Chondrocyte (in vitro differentiated cells): Measurements from ENCODE around the gene PGC. TPM values are rescaled to one million over a fixed set of nuclear protein-coding genes. Genes with fewer than 3 reads are reported as not detected.

Experiments
- DNase-seq: peaks from one replicate; pipeline ENCODE4 v3.0.0; 2021; ENCODE audit warnings: mixed read lengths, low spot score
- H3K27ac Mint-ChIP-seq: one replicate; pipeline ENCODE4 v1.8.0; 2021; ENCODE audit warnings: mild to moderate bottlenecking, moderate library complexity, mixed read lengths; ENCODE audit not compliant: unreplicated experiment
- H3K27me3 Mint-ChIP-seq: 2 replicates; pipeline ENCODE4 v1.8.0; 2021; ENCODE audit warnings: low read depth, mixed read lengths
- H3K36me3 Mint-ChIP-seq: 2 replicates; pipeline ENCODE4 v1.8.0; 2021; ENCODE audit warnings: low read depth, mixed read lengths
- H3K4me1 Mint-ChIP-seq: 2 replicates; pipeline ENCODE4 v1.8.0; 2021; ENCODE audit warnings: low read depth, mild to moderate bottlenecking, mixed read lengths
- H3K4me3 Mint-ChIP-seq: one replicate; pipeline ENCODE4 v1.8.0; 2021; ENCODE audit warnings: mild to moderate bottlenecking, moderate library complexity, mixed read lengths; ENCODE audit not compliant: unreplicated experiment
- H3K9me3 Mint-ChIP-seq: 2 replicates; pipeline ENCODE4 v1.8.0; 2021; ENCODE audit warnings: low read depth, mixed read lengths
- long read RNA-seq: library from polyadenylated mRNA; stranded (forward); transcript quantifications from one replicate; pipeline ENCODE4 v2.0.0, GENCODE V29; 2021
- total RNA-seq: library from RNA; stranded (reverse); gene quantifications from 3 replicates; pipeline ENCODE4 v1.2.1, GENCODE V29; 2021
- TF ChIP-seq, protein P1 (sequence below): fragments of 200-600 bp; sonication (generic); IDR thresholded peaks from 2 replicates; pipeline ENCODE4 v1.5.0; 2021; ENCODE audit warnings: antibody characterized with exemption, mild to moderate bottlenecking, moderate library complexity

The PGC gene
- total RNA-seq: not detected in 3 replicates
- long read RNA-seq: 0 reads

DNA sequence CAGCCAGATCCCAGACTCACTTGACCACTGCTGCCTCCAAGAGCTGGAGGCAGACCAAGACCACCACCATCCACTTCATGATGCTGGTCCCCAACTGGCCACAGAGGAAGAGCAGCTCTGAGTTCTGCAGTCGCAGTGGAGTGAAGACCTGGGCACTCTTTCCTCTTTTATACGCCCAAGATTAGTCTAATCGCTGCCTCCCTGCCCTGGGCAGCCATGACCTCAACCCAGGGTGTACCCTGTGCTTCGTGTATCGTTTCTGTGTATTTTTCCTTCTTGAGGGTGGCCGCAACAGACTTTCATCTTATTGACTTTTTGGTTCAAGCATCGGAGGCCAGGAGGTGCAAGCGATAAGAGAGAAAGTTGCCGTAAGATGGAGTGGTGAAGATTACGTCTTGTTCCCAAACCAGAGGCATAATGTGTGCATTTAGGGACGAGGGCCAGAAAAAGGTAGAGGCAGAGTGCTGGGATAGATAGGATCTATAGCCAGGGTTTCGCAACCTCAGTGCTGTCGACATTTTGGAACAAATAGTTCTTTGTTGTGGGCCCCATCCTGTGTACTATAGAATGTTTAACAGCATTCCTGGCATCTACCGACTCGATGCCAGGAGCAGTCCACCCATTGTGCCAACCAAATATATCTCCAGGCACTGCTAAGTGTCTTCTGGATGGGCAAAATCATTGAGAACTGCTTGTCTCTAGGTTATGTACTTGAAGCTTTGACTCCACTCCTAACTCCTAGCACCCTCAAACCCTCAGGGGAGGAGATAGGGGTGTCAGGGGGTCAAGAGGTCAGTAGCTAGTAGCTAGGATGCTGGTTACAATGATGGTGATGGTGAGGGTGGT is at the start of gene PGC:
Gene PGC, minus strand, starts transcription at position 142 of the 846 bp plus-strand sequence. Its CDS starts 63 bp downstream, at position 79.
- no peaks in the 10 kb centered on the region for H3K4me1 Mint-ChIP-seq
- no peak within 1 kb of the TSS for H3K4me3 Mint-ChIP-seq
- H3K27ac Mint-ChIP-seq: no peak within 1 kb of the TSS
- TF ChIP-seq, protein P1, sequence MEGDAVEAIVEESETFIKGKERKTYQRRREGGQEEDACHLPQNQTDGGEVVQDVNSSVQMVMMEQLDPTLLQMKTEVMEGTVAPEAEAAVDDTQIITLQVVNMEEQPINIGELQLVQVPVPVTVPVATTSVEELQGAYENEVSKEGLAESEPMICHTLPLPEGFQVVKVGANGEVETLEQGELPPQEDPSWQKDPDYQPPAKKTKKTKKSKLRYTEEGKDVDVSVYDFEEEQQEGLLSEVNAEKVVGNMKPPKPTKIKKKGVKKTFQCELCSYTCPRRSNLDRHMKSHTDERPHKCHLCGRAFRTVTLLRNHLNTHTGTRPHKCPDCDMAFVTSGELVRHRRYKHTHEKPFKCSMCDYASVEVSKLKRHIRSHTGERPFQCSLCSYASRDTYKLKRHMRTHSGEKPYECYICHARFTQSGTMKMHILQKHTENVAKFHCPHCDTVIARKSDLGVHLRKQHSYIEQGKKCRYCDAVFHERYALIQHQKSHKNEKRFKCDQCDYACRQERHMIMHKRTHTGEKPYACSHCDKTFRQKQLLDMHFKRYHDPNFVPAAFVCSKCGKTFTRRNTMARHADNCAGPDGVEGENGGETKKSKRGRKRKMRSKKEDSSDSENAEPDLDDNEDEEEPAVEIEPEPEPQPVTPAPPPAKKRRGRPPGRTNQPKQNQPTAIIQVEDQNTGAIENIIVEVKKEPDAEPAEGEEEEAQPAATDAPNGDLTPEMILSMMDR: no peak
- no peak for DNase-seq
- H3K27me3 Mint-ChIP-seq: peaks cover 5% of the 10 kb centered on the region
- no peaks in the 10 kb centered on the region for H3K9me3 Mint-ChIP-seq
- no peaks in the 10 kb centered on the region for H3K36me3 Mint-ChIP-seq

GRCh38 chr6:41796474-41796873 is 49.3 kb upstream of the PGC start:
- H3K4me1 Mint-ChIP-seq: peaks cover 5% of the 10 kb centered on the region
- TF ChIP-seq, protein P1: no peak
- no peaks in the 10 kb centered on the region for H3K27me3 Mint-ChIP-seq
- H3K9me3 Mint-ChIP-seq: no peaks in the 10 kb centered on the region
- H3K4me3 Mint-ChIP-seq: no peak overlapping the region
- peaks cover 2% of the 10 kb centered on the region for H3K36me3 Mint-ChIP-seq
- H3K27ac Mint-ChIP-seq: no peak overlapping the region
- DNase-seq: no peak

- no peak for DNase-seq
- Mint-ChIP-seq H3K9me3 (no peaks in the 10 kb centered on the region), H3K36me3 (peaks cover 2% of the 10 kb centered on the region), H3K27ac (no peak overlapping the region), H3K27me3 (no peaks in the 10 kb centered on the region), H3K4me3 (no peak overlapping the region), H3K4me1 (peaks cover 15% of the 10 kb centered on the region)
- TF ChIP-seq, protein P1: no peak
Measured at GRCh38 chr6:41791984-41792383, 44.8 kb upstream of the PGC start.

- TF ChIP-seq, protein P1: no peak
- Mint-ChIP-seq H3K9me3 (no peaks in the 10 kb centered on the region), H3K4me1 (peaks cover 15% of the 10 kb centered on the region), H3K4me3 (no peak overlapping the region), H3K27ac (no peak overlapping the region), H3K27me3 (no peaks in the 10 kb centered on the region), H3K36me3 (no peaks in the 10 kb centered on the region)
- DNase-seq: no peak
Measured at GRCh38 chr6:41791305-41791704, 44.1 kb upstream of the PGC start.

GRCh38 chr6:41790045-41790444 is 42.8 kb upstream of the PGC start:
- no peak overlapping the region for H3K4me3 Mint-ChIP-seq
- TF ChIP-seq, protein P1: no peak
- H3K27me3 Mint-ChIP-seq: no peaks in the 10 kb centered on the region

More at GRCh38 chr6:41790045-41790444, 42.8 kb upstream of the PGC start:
- DNase-seq: no peak
- Mint-ChIP-seq H3K36me3 (no peaks in the 10 kb centered on the region), H3K4me1 (peaks cover 20% of the 10 kb centered on the region), H3K27ac (no peak overlapping the region), H3K9me3 (no peaks in the 10 kb centered on the region)
